ENCODE measurements around the gene ASB16. TPM values are rescaled to one million over a fixed set of nuclear protein-coding genes. Genes with fewer than 3 reads are reported as not detected.

ASB16 gene
- total and polyA plus RNA-seq, 9 of the 15 experiments (the other 6 are each of a cell fraction or from before 2014, with no cell fraction given): 0.03 to 0.07 TPM; not detected in 7

DNA sequence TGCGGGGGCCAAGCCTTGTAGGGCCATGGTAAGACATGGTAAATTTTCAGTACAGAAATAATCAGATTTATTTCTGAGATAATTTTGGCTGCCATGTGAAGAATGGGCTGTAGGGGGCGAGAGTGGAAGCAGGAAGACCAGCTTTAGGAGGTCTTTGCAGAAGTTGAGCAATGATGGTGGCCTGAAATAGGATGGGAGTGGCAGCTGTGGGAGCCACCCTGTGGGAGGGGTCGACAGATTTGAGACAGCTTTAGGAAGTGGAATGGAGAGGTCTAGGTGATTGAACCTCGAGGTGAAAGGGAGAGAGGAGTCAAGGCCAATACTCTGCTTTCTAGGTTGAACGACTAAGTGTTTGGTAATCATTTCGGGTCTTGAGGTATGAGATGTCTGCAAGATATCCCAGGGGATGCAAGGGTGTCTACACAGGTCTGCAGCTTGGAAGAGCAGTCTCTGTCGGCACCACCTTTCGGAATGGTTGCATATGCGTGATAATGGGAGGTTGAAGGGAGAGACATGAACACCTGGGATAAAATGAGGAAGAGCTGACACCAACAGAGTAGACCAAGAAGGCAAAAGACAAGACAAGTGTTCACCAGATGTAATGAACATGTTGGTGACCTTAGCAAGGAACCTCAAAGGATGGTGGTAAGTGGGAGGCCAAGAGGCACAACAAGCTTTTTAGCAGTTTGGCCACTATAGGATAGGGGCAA, 33.4 kb downstream of the ASB16 start (continued):
- TF ChIP-seq, protein P1, sequence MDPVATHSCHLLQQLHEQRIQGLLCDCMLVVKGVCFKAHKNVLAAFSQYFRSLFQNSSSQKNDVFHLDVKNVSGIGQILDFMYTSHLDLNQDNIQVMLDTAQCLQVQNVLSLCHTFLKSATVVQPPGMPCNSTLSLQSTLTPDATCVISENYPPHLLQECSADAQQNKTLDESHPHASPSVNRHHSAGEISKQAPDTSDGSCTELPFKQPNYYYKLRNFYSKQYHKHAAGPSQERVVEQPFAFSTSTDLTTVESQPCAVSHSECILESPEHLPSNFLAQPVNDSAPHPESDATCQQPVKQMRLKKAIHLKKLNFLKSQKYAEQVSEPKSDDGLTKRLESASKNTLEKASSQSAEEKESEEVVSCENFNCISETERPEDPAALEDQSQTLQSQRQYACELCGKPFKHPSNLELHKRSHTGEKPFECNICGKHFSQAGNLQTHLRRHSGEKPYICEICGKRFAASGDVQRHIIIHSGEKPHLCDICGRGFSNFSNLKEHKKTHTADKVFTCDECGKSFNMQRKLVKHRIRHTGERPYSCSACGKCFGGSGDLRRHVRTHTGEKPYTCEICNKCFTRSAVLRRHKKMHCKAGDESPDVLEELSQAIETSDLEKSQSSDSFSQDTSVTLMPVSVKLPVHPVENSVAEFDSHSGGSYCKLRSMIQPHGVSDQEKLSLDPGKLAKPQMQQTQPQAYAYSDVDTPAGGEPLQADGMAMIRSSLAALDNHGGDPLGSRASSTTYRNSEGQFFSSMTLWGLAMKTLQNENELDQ (CRISPR knock-in tag; IDR thresholded peaks at IDR 0.05; ENCODE audit: borderline replicate concordance): 0 out of 2 replicates have a peak, but pooled peaks have one; percentile 17
- TF ChIP-seq CCNT2 (IDR thresholded peaks at IDR 0.05; ENCODE audit: borderline replicate concordance, extremely low read depth, insufficient read length, low read depth, low read length) (no peak), ZFPM2 (CRISPR knock-in tag; IDR thresholded peaks at IDR 0.05) (no peak), SMARCA5 (IDR thresholded peaks at IDR 0.05) (0 out of 2 replicates have a peak, but pooled peaks have one; percentile 18), U2AF1 (optimal IDR thresholded peaks at IDR 0.05; ENCODE audit: low read depth, low read length) (no peak), CC2D1A (IDR thresholded peaks at IDR 0.05) (peak; percentile 7; the same call in 1 of the 2 replicates), SRSF7 (optimal IDR thresholded peaks at IDR 0.05; ENCODE audit: low read depth, low read length) (no peak), CBFA2T3 (IDR thresholded peaks at IDR 0.05) (no peak), ZFP1 (CRISPR knock-in tag; IDR thresholded peaks at IDR 0.05) (no peak), RFX1 (IDR thresholded peaks at IDR 0.05) (no peak), TCFL5 (CRISPR knock-in tag; conservative IDR thresholded peaks at IDR 0.05) (no peak), NCOR1 (IDR thresholded peaks at IDR 0.05) (no peak), MCM7 (IDR thresholded peaks at IDR 0.05) (peak in 1 of 2 experiments; percentile 28; a peak in 1 of 4 replicates), XRCC3 (IDR thresholded peaks at IDR 0.05) (no peak), RBM22 (IDR thresholded peaks at IDR 0.05; ENCODE audit: low read depth, low read length, poor library complexity, severe bottlenecking) (no peak), EHMT2 (IDR thresholded peaks at IDR 0.05) (0 out of 2 replicates have a peak, but pooled peaks have one; percentile 29), PKNOX1 (IDR thresholded peaks at IDR 0.05) (peak; percentile 77), GABPB1 (CRISPR knock-in tag; IDR thresholded peaks at IDR 0.05) (0 out of 2 replicates have a peak, but pooled peaks have one; percentile 32), E2F4 (CRISPR knock-in tag; IDR thresholded peaks at IDR 0.05; ENCODE audit: low read depth) (no peak), NELFE (IDR thresholded peaks at IDR 0.05; ENCODE audit: insufficient read depth, insufficient read length) (no peak), CBX2 (IDR thresholded peaks at IDR 0.05; ENCODE audit: insufficient read depth, low read length, poor library complexity, severe bottlenecking) (no peak)
- TF ChIP-seq, protein P2, sequence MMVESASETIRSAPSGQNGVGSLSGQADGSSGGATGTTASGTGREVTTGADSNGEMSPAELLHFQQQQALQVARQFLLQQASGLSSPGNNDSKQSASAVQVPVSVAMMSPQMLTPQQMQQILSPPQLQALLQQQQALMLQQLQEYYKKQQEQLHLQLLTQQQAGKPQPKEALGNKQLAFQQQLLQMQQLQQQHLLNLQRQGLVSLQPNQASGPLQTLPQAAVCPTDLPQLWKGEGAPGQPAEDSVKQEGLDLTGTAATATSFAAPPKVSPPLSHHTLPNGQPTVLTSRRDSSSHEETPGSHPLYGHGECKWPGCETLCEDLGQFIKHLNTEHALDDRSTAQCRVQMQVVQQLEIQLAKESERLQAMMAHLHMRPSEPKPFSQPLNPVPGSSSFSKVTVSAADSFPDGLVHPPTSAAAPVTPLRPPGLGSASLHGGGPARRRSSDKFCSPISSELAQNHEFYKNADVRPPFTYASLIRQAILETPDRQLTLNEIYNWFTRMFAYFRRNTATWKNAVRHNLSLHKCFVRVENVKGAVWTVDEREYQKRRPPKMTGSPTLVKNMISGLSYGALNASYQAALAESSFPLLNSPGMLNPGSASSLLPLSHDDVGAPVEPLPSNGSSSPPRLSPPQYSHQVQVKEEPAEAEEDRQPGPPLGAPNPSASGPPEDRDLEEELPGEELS (CRISPR knock-in tag; IDR thresholded peaks at IDR 0.05; ENCODE audit: borderline replicate concordance): 0 out of 2 replicates have a peak, but pooled peaks have one; percentile 34
